GM12878 (cell line): ENCODE results near the gene IL3RA. TPM values are rescaled to one million over a fixed set of nuclear protein-coding genes. Genes with fewer than 3 reads are reported as not detected.

Experiments
- ATAC-seq: fragments of 200-7000 bp; cut with Tn5 transposase; 3 replicates; pipeline ENCODE4 v1.9.1; 2020; ENCODE audit warnings: mild to moderate bottlenecking, moderate library complexity
- BruUV-seq: library from RNA; stranded (reverse); fragments of 400-500 nt; replicated peaks from 2 replicates; lab custom pipeline; 2021; lab: Mats Ljungman, UMichigan
- CTCF ChIA-PET: fragments of 300-600 bp; sonication (Branson Sonifier 250); formaldehyde crosslinking; extraction: SDS; loops from one replicate; lab custom pipeline; 2021; ENCODE audit warnings: inconsistent platforms; lab: Yijun Ruan, JAX
- POLR2A ChIA-PET: fragments of 350-600 bp; formaldehyde crosslinking; extraction: SDS; loops from one replicate; lab custom pipeline; 2021; ENCODE audit warnings: inconsistent platforms; lab: Charles Lee
- RAD21 ChIA-PET: fragments of 300-600 bp; sonication (Branson Sonifier 250); formaldehyde crosslinking; loops from one replicate; lab custom pipeline; 2023; ENCODE audit warnings: antibody characterized with exemption; ENCODE audit not compliant: unreplicated experiment; lab: Charles Lee
- SMC1A ChIA-PET: fragments of 300-600 bp; sonication (Branson Sonifier 250); formaldehyde crosslinking; loops from one replicate; lab custom pipeline; 2023; ENCODE audit not compliant: unreplicated experiment, uncharacterized antibody; lab: Charles Lee
- DNase-seq: peaks from one replicate; pipeline ENCODE4 v3.0.0-alpha.2; 2011; ENCODE audit warnings: low read depth, low spot score
- FAIRE-seq: peaks from 3 replicates; lab custom pipeline; 2011; peaks lifted over from hg19 to GRCh38; lab: Jason Lieb, UNC
- H2AFZ ChIP-seq: 2 replicates; pipeline ENCODE4 v1.6.0; 2011; ENCODE audit warnings: low read depth, low read length, control low read depth; ENCODE audit not compliant: control insufficient read depth
- H3K27ac ChIP-seq: 2 replicates; pipeline ENCODE4 v1.5.1; 2011; ENCODE audit warnings: control low read depth; ENCODE audit not compliant: control insufficient read depth, insufficient read depth
- H3K27me3 ChIP-seq, 2 experiments: replicated peaks in 1 of 2; 2 replicates each; pipeline versions ENCODE4 v1.6.0 to v1.6.1; 2011; ENCODE audit warnings: low read length in 1 of 2; ENCODE audit not compliant: control insufficient read depth in 2 of 2, insufficient read depth in 2 of 2
- H3K36me3 ChIP-seq, 2 experiments: 2 replicates each; pipeline ENCODE4 v1.5.1; 2011; ENCODE audit warnings: low read length in 1 of 2; ENCODE audit not compliant: control insufficient read depth in 2 of 2, insufficient read depth in 2 of 2
- H3K4me1 ChIP-seq: 2 replicates; pipeline ENCODE4 v1.6.1; 2011; ENCODE audit warnings: mild to moderate bottlenecking, low read length, moderate library complexity, mixed read lengths; ENCODE audit not compliant: control insufficient read depth, insufficient read depth
- H3K4me2 ChIP-seq: 2 replicates; pipeline ENCODE4 v1.6.0; 2011; ENCODE audit warnings: control low read depth; ENCODE audit not compliant: control insufficient read depth, insufficient read depth
- H3K4me3 ChIP-seq: fragments of 200-600 bp; sonication (generic); 2 replicates; pipeline ENCODE4 v1.5.1; 2016
- H3K79me2 ChIP-seq: 2 replicates; pipeline ENCODE4 v1.6.0; 2011; ENCODE audit warnings: low read length; ENCODE audit not compliant: control insufficient read depth, insufficient read depth
- H3K9ac ChIP-seq: 2 replicates; pipeline ENCODE4 v1.8.0; 2011; ENCODE audit warnings: low read length, control low read depth, mixed read lengths; ENCODE audit not compliant: control insufficient read depth, insufficient read depth
- H3K9me3 ChIP-seq: replicated peaks from 3 replicates; pipeline ENCODE4 v1.5.1; 2011; ENCODE audit warnings: mild to moderate bottlenecking, low read length; ENCODE audit not compliant: control insufficient read depth, insufficient read depth
- H4K20me1 ChIP-seq: 2 replicates; pipeline ENCODE4 v1.6.0; 2011; ENCODE audit not compliant: control insufficient read depth, insufficient read depth
- BHLHE40 ChIP-seq, 2 experiments: fragments of 450-650 bp in 1 of 2; IDR thresholded peaks; 2 replicates each; pipeline ENCODE4 v1.6.1; 2011 to 2017; ENCODE audit warnings: low read depth in 2 of 2, borderline replicate concordance in 1 of 2, improper control_type of control experiment in 1 of 2, low read length in 1 of 2, mild to moderate bottlenecking in 1 of 2
- BMI1 ChIP-seq: fragments of 450-650 bp; IDR thresholded peaks from 2 replicates; pipeline ENCODE4 v1.6.1; 2016; ENCODE audit warnings: mild to moderate bottlenecking, moderate library complexity, borderline replicate concordance
- EGR1 ChIP-seq, 2 experiments: IDR thresholded peaks; 1 replicate in 1 of 2; 2 replicates in 1 of 2; pipeline ENCODE4 v1.6.1; 2011 to 2012; ENCODE audit warnings: low read depth in 2 of 2, low read length in 2 of 2, borderline replicate concordance in 1 of 2, mild to moderate bottlenecking in 1 of 2, moderate library complexity in 1 of 2
- ELK1 ChIP-seq: IDR thresholded peaks from 2 replicates; pipeline ENCODE4 v1.6.1; 2012; ENCODE audit warnings: low read depth, low read length, improper control_type of control experiment
- EP300 ChIP-seq, 2 experiments: fragments of 150-350 bp in 1 of 2; IDR thresholded peaks; 2 replicates each; pipeline ENCODE4 v1.6.1; 2011 to 2012; ENCODE audit warnings: low read depth in 2 of 2, low read length in 2 of 2, borderline replicate concordance in 1 of 2, improper control_type of control experiment in 1 of 2, inconsistent platforms in 1 of 2; ENCODE audit not compliant: control insufficient read depth in 1 of 2
- HCFC1 ChIP-seq: fragments of 150-350 bp; IDR thresholded peaks from 2 replicates; pipeline ENCODE4 v1.6.1; 2014; ENCODE audit warnings: low read length
- IKZF1 ChIP-seq: fragments of 450-650 bp; conservative IDR thresholded peaks from 2 replicates; pipeline ENCODE4 v1.6.1; 2017; ENCODE audit warnings: antibody characterized with exemption, mild to moderate bottlenecking
- NR2C2 ChIP-seq: IDR thresholded peaks from 2 replicates; pipeline ENCODE4 v1.6.1; 2011; ENCODE audit warnings: borderline replicate concordance, low read depth; ENCODE audit not compliant: control insufficient read depth, insufficient read length
- PAX8 ChIP-seq: fragments of 450-650 bp; IDR thresholded peaks from 2 replicates; pipeline ENCODE4 v1.6.1; 2017; ENCODE audit warnings: mild to moderate bottlenecking, moderate library complexity
- PRDM15 ChIP-seq: fragments of 450-650 bp; formaldehyde crosslinking; IDR thresholded peaks from 2 replicates; pipeline ENCODE4 v1.4.0; 2020; ENCODE audit warnings: mild to moderate bottlenecking, moderate library complexity
- STAT3 ChIP-seq: IDR thresholded peaks from 2 replicates; pipeline ENCODE4 v1.6.1; 2011; ENCODE audit warnings: low read depth, low read length, improper control_type of control experiment
- ZNF217 ChIP-seq: fragments of 450-650 bp; IDR thresholded peaks from 2 replicates; pipeline ENCODE4 v1.6.1; 2017; ENCODE audit warnings: antibody characterized with exemption, mild to moderate bottlenecking
- WGBS: methylation state at CpG from one replicate; pipeline ENCODE4 v1.1.6; 2016; ENCODE audit warnings: low lambda C conversion rate; ENCODE audit not compliant: insufficient replicate concordance, insufficient coverage; ENCODE audit errors: missing lambda C conversion rate; 5-methylcytosine and 5-hydroxymethylcytosine counted together
- in situ Hi-C: fragments of 300-500 bp; cut with MboI; formaldehyde crosslinking; loops from 9 replicates; pipeline ENCODE4 v1.14.3; 2018; ENCODE audit warnings: mixed read lengths
- intact Hi-C: fragments of 100-400 bp; cut with micrococcal nuclease; formaldehyde crosslinking; loops from one replicate; pipeline ENCODE4 v1.14.2; 2022; ENCODE audit not compliant: unreplicated experiment
- polyA plus RNA-seq, 11 experiments: library from polyadenylated mRNA; depleted of rRNA in 4 of 11; unstranded in 6 of 11; stranded (reverse) in 5 of 11; fragments of >200 nt; fragmentation: Nextera tagmentation in 4 of 11; fragmentation: Illumina TruSeq in 1 of 11; extraction: Ambion mirVana in 4 of 11; extraction: Trizol in 1 of 11; gene quantifications; 1 replicate in 1 of 11; 2 replicates in 10 of 11; pipeline versions ENCODE4 v1.2.1 to v1.2.3, GENCODE V29; 2011 to 2016; ENCODE audit warnings: inconsistent platforms in 2 of 11, missing spikeins in 2 of 11, low read depth in 1 of 11
- total RNA-seq, 4 experiments: library from RNA; depleted of rRNA in 3 of 4; stranded (reverse); fragments of >200 nt in 3 of 4; fragmentation: Illumina TruSeq in 1 of 4; extraction: Trizol in 1 of 4; gene quantifications; 2 replicates each; pipeline versions ENCODE4 v1.2.1 to v1.2.3, GENCODE V29; 2013 to 2021

The IL3RA gene
- total and polyA plus RNA-seq, 10 of the 15 experiments (the other 5 are each of a cell fraction or from before 2014, with no cell fraction given): 2.1 to 31.1 (median 17.9) TPM

DNA sequence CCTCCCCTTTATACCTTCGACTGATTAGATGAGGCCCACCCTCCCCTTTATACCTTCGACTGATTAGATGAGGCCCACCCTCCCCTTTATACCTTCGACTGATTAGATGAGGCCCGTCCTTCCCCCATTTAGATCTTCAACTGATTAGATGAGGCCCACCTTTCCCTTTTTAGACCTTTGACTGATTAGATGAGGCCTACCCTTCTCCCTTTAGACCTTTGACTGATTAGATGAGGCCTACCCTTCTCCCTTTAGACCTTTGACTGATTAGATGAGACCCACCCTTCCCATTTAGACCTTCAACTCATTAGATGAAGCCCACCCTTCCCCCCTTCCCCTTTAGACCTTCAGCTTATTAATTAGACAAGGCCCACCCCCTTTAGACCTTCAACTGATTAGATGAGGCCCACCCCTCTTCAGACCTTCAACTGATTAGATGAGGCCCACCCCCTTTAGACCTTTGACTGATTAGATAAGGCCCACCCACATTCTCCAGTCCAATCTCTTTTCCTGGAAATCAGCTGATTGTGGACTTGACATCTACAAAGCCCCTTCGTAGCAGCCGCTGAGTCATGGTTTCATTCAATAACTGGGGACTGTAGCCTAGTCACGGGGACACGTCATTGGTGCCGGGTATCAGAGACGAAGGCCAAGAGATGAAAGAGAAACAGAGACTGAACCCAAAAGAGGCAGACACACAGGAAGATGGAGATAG, 28.8 kb upstream of the IL3RA start:
- WGBS: 70% methylated on average over 10 of the region's 10 CpGs
- Histone ChIP-seq H3K79me2 (no peaks in the 10 kb centered on the region), H3K36me3 (no peaks in the 10 kb centered on the region), H3K4me2 (no peak overlapping the region), H3K9ac (no peak overlapping the region), H3K9me3 (no peaks in the 10 kb centered on the region), H3K27ac (no peak overlapping the region), H3K4me1 (no peaks in the 10 kb centered on the region; the same call in 1 of the 2 replicates), H3K27me3 (no peaks in the 10 kb centered on the region), H2AFZ (no peak overlapping the region), H4K20me1 (no peaks in the 10 kb centered on the region), H3K4me3 (no peak overlapping the region)
- ChIA-PET CTCF (no interaction called here), POLR2A (no interaction called here), RAD21 (no interaction called here), SMC1A (no interaction called here)
- TF ChIP-seq STAT3: no peak
- no peak for TF ChIP-seq NR2C2
- no peak for TF ChIP-seq IKZF1
- no peak for TF ChIP-seq ZNF217
- TF ChIP-seq PRDM15: no peak
- no peak for TF ChIP-seq BMI1
- TF ChIP-seq PAX8: no peak
- TF ChIP-seq ELK1: no peak
- no peak for TF ChIP-seq EP300 (IDR thresholded peaks at IDR 0.05; ENCODE audit: borderline replicate concordance in 1 of 2, control insufficient read depth in 1 of 2, low read depth in 2 of 2, low read length in 2 of 2)
- no peak for TF ChIP-seq EGR1 (IDR thresholded peaks at IDR 0.05; ENCODE audit: borderline replicate concordance in 1 of 2, low read depth in 2 of 2, low read length in 2 of 2)
- no peak for TF ChIP-seq HCFC1
- TF ChIP-seq BHLHE40 (IDR thresholded peaks at IDR 0.05; ENCODE audit: borderline replicate concordance in 1 of 2, low read depth in 2 of 2, low read length in 1 of 2): no peak
- ATAC-seq (no peak), FAIRE-seq (no peak), DNase-seq (no peak)
- BruUV-seq: no TSS peak
- intact Hi-C loops (no loop called here), in situ Hi-C loops (no loop called here)
